Stimulated activated CD4-positive, alpha-beta T cell treated with anti-CD3 and anti-CD28 coated beads, Interleukin-4, amount 100 ng/mL, for 24 hours (primary cell): ENCODE results near the gene TMTC4.
"Not testable (repeated sequence)": the region's sequence is repeated elsewhere in the genome, so short reads cannot be mapped to it uniquely, and the experiment has no call there.

Experiments
- DNase-seq: peaks from one replicate; pipeline ENCODE4 v3.0.0-alpha.2; 2020

TMTC4 gene

GRCh38 chr13:100581030-100581429 is 93.6 kb downstream of the TMTC4 start:
- no peak for DNase-seq

- DNase-seq = no peak
Measured at GRCh38 chr13:100580045-100580444, 94.5 kb downstream of the TMTC4 start.

- DNase-seq = not testable (repeated sequence)
Measured at GRCh38 chr13:100577239-100577638, 97.4 kb downstream of the TMTC4 start.

GRCh38 chr13:100573121-100573520 is 101.5 kb downstream of the TMTC4 start:
- DNase-seq = peak; percentile 79

- no peak for DNase-seq
Measured at GRCh38 chr13:100566543-100566942, 108.1 kb downstream of the TMTC4 start.

GRCh38 chr13:100565286-100565685 is 109.3 kb downstream of the TMTC4 start:
- DNase-seq = no peak

GRCh38 chr13:100564444-100565223 is 110.0 kb downstream of the TMTC4 start:
- no peak for DNase-seq

GRCh38 chr13:100563779-100564178 is 110.8 kb downstream of the TMTC4 start:
- no peak for DNase-seq

- DNase-seq = no peak
Measured at GRCh38 chr13:100561599-100562204, 112.9 kb downstream of the TMTC4 start.

GRCh38 chr13:100561158-100561499 is 113.5 kb downstream of the TMTC4 start:
- DNase-seq = no peak

GRCh38 chr13:100560498-100561157 is 114.0 kb downstream of the TMTC4 start:
- DNase-seq = no peak

GRCh38 chr13:100559886-100560285 is 114.7 kb downstream of the TMTC4 start:
- DNase-seq = no peak
